ENCODE results near the gene BLOC1S1. TPM values are rescaled to one million over a fixed set of nuclear protein-coding genes. Genes with fewer than 3 reads are reported as not detected.

The BLOC1S1 gene
- total RNA-seq, 1 experiment from 2014 or later: 87.3 TPM

DNA sequence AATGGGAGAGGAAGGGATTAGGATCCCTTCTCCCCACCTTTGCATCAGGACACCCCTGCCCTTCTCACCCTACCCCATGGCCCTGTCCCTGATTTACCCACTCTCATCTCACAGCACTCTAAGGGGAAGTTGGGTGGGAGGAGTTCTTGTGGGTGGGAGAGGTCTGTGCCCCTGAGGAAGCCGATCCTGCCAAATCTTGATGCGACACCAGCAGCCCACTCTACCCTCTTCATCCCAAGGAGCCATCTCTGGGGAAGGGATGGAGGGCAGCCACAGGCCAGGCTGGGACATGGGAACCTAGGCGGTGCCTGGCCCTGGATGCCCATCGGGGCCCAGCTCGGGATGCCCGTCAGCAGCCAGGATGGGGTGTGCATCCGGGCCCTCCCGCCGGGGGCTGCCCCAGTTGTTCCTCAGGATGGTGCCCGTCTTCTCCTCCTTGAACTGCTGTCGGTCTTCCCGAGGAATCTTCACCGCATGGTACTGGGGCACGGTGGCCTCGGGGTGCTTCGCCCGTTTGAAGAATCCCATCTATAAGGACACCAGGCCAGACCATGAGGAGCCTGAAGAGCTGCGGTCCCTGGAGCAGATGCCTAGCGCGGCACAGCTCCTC lies 31.0 kb upstream of the BLOC1S1 start:
- no peak for ATAC-seq
- Histone ChIP-seq H3K27ac (ENCODE audit: low read length) (no peak overlapping the region), H3K27me3 (ENCODE audit: control insufficient read depth, insufficient read depth, low read length) (no peaks in the 10 kb centered on the region), H3K9me3 (ENCODE audit: control insufficient read depth, insufficient read depth, low read depth, low read length) (no peaks in the 10 kb centered on the region), H3K36me3 (ENCODE audit: control insufficient read depth, insufficient read depth, low read length) (no peaks in the 10 kb centered on the region), H3K4me1 (ENCODE audit: control insufficient read depth, insufficient read depth, low read length) (peaks cover 5% of the 10 kb centered on the region; the same call in 1 of the 2 replicates), H3K4me3 (ENCODE audit: low read depth in 2 of 2, low read length in 2 of 2) (no peak overlapping the region)
- no peak for TF ChIP-seq SIN3A (IDR thresholded peaks at IDR 0.05; ENCODE audit: borderline replicate concordance, insufficient read depth, low read depth, low read length)
- BruUV-seq (replicated peaks): no TSS peak
- ChIA-PET POLR2A (no interaction called here), CTCF (no interaction called here)
- intact Hi-C loops (cut with micrococcal nuclease; ENCODE audit: unreplicated experiment) (no loop called here), in situ Hi-C loops (cut with HindIII; ENCODE audit: low pct_unique_long_range_greater_than_20kb, low sequenced_read_pairs) (no loop called here)
- DNase-seq (ENCODE audit: low read depth, low spot score): no peak

DNA sequence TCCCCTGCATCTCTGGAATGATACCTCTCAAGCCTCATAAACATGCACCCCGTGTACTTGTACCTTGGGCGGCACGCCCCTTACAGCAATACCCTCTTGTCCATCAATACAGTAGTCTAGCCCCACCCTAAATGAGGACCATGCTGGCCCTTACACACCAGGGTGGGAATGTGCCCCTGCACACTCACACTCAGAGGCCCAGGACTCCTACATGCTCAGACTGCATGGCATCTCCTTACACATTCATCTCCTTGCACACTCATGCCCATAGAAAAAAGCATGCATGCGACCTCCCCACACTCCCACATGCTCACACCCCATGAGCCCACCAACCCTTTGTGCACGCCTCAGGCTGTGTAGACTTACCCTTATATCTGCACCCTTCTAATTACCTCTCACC lies 30.2 kb upstream of the BLOC1S1 start:
- intact Hi-C loops (cut with micrococcal nuclease; ENCODE audit: unreplicated experiment): no loop called here
- ChIA-PET POLR2A (no interaction called here), CTCF (no interaction called here)

More for the DNA sequence above, 30.2 kb upstream of the BLOC1S1 start:
- no peak overlapping the region for H3K4me3 ChIP-seq (ENCODE audit: low read depth in 2 of 2, low read length in 2 of 2)
- no peak for TF ChIP-seq POLR2AphosphoS5 (IDR thresholded peaks at IDR 0.05; ENCODE audit: low read depth, low read length)
- no peak for TF ChIP-seq REST (IDR thresholded peaks at IDR 0.05; ENCODE audit: insufficient read depth in 1 of 2, low read depth in 2 of 2, low read length in 1 of 2)
- TF ChIP-seq SIN3A (IDR thresholded peaks at IDR 0.05; ENCODE audit: borderline replicate concordance, insufficient read depth, low read depth, low read length): no peak
- TF ChIP-seq TCF7L2 (IDR thresholded peaks at IDR 0.05; ENCODE audit: low read depth, low read length): no peak
- TF ChIP-seq CTCF (IDR thresholded peaks at IDR 0.05): no peak
- no peaks in the 10 kb centered on the region for H3K9me3 ChIP-seq (ENCODE audit: control insufficient read depth, insufficient read depth, low read depth, low read length)
- in situ Hi-C loops (cut with HindIII; ENCODE audit: low pct_unique_long_range_greater_than_20kb, low sequenced_read_pairs): no loop called here
- no peak overlapping the region for H3K27ac ChIP-seq (ENCODE audit: low read length)
- no peak for ATAC-seq
- DNase-seq (ENCODE audit: low read depth, low spot score): no peak
- no peaks in the 10 kb centered on the region for H3K27me3 ChIP-seq (ENCODE audit: control insufficient read depth, insufficient read depth, low read length)
- BruUV-seq (replicated peaks): no TSS peak
- no peaks in the 10 kb centered on the region for H3K36me3 ChIP-seq (ENCODE audit: control insufficient read depth, insufficient read depth, low read length)
- peaks cover 5% of the 10 kb centered on the region; the same call in 1 of the 2 replicates for H3K4me1 ChIP-seq (ENCODE audit: control insufficient read depth, insufficient read depth, low read length)

Data from Panc1 (cell line).